ENCODE results near the gene AXIN2.

The AXIN2 gene

DNA sequence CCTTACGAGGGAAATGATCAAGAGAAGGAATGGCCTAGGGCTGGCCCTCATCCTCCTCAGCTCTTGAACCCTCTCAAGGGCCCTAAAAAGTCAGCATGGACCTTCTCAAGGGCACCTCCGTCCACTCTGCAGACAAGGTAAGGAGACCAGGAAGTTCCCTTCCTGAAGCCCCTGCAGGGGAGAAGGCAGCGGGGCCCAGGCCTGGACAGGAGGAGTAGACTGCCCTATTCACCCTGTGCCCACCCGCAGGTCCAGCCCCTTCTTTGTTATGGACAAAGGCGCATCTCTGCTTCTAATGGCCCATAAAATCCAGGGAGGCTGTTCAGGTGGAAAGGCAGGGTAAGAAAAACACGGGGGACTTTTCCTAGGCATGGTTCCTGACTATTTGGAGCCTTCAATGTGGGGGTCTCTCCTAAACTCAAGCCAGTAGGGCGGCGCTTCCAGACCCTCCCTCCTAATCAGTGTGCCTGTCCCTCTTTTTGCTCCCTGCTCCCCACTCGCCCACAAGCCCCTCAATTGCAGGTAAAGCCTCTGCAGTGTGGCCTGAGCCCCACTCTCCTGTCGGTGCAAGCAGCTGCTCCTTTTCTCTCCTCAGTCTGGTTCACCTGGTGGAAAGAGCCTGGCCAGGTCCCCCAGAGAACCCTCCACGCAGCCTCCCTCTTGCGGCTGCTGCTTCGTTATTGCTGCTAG lies 28.2 kb downstream of the AXIN2 start:
- TF ChIP-seq, protein P1, sequence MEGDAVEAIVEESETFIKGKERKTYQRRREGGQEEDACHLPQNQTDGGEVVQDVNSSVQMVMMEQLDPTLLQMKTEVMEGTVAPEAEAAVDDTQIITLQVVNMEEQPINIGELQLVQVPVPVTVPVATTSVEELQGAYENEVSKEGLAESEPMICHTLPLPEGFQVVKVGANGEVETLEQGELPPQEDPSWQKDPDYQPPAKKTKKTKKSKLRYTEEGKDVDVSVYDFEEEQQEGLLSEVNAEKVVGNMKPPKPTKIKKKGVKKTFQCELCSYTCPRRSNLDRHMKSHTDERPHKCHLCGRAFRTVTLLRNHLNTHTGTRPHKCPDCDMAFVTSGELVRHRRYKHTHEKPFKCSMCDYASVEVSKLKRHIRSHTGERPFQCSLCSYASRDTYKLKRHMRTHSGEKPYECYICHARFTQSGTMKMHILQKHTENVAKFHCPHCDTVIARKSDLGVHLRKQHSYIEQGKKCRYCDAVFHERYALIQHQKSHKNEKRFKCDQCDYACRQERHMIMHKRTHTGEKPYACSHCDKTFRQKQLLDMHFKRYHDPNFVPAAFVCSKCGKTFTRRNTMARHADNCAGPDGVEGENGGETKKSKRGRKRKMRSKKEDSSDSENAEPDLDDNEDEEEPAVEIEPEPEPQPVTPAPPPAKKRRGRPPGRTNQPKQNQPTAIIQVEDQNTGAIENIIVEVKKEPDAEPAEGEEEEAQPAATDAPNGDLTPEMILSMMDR (IDR thresholded peaks at IDR 0.05; ENCODE audit: extremely low read depth, missing control alignments), result no peak
- no peak for DNase-seq (ENCODE audit: low spot score)

- TF ChIP-seq, protein P1 (IDR thresholded peaks at IDR 0.05; ENCODE audit: extremely low read depth, missing control alignments), result no peak
- no peak for DNase-seq (ENCODE audit: low spot score)
Measured at GRCh38 chr17:65532101-65532890, 29.2 kb downstream of the AXIN2 start.

GRCh38 chr17:65531256-65532100 lies 30.0 kb downstream of the AXIN2 start:
- TF ChIP-seq, protein P1 (IDR thresholded peaks at IDR 0.05; ENCODE audit: extremely low read depth, missing control alignments), result no peak
- no peak for DNase-seq (ENCODE audit: low spot score)

- TF ChIP-seq, protein P1 (IDR thresholded peaks at IDR 0.05; ENCODE audit: extremely low read depth, missing control alignments), result no peak
- no peak for DNase-seq (ENCODE audit: low spot score)
Measured at GRCh38 chr17:65530523-65531255, 30.8 kb downstream of the AXIN2 start.

DNA sequence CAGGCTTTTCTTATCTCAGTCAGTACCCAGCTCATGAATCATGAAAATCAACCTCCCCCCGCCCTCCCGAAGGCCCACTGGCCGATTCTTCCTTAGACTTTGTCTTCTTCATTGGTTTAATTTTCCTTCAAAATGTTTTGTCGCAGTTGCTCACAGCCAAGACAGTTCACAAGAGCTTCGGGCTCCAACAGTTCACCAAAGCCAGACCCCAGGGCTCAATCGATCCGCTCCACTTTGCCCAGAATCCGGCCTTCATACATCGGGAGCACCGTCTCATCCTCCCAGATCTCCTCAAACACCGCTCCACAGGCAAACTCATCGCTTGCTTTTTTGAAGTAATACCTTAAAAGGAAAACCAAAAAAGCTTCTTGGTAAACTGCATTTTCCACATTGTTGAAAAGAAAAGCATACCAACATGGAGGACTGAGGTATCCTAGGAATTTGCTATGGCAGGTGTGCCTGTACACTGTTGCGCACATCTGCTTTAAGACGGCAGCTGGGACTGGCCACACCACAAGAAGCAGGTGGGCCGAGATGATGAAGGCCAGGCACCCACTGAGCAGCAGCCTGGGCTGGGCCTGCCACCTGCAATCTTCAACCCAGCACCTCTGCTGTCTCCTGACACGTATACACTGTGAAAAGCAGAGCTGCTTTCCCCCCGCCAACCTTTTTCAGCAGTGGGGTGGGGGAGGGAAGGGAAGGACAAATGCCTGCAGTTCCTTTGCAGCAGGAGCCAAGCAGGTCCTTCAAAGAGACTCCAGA lies 31.5 kb downstream of the AXIN2 start:
- no peak for DNase-seq (ENCODE audit: low spot score)
- TF ChIP-seq, protein P1 (IDR thresholded peaks at IDR 0.05; ENCODE audit: extremely low read depth, missing control alignments), result no peak

- no peak for DNase-seq (ENCODE audit: low spot score)
- TF ChIP-seq, protein P1 (IDR thresholded peaks at IDR 0.05; ENCODE audit: extremely low read depth, missing control alignments), result no peak
Measured at GRCh38 chr17:65529040-65529633, 32.3 kb downstream of the AXIN2 start.
